Chondrocyte (in vitro differentiated cells): ENCODE measurements around the gene FAM53A. TPM values are rescaled to one million over a fixed set of nuclear protein-coding genes. Genes with fewer than 3 reads are reported as not detected.

Experiments used
- DNase-seq: peaks from one replicate; pipeline ENCODE4 v3.0.0; 2021; ENCODE audit warnings: mixed read lengths, low spot score
- H3K27ac Mint-ChIP-seq: one replicate; pipeline ENCODE4 v1.8.0; 2021; ENCODE audit warnings: mild to moderate bottlenecking, moderate library complexity, mixed read lengths; ENCODE audit not compliant: unreplicated experiment
- H3K27me3 Mint-ChIP-seq: 2 replicates; pipeline ENCODE4 v1.8.0; 2021; ENCODE audit warnings: low read depth, mixed read lengths
- H3K36me3 Mint-ChIP-seq: 2 replicates; pipeline ENCODE4 v1.8.0; 2021; ENCODE audit warnings: low read depth, mixed read lengths
- H3K4me1 Mint-ChIP-seq: 2 replicates; pipeline ENCODE4 v1.8.0; 2021; ENCODE audit warnings: low read depth, mild to moderate bottlenecking, mixed read lengths
- H3K4me3 Mint-ChIP-seq: one replicate; pipeline ENCODE4 v1.8.0; 2021; ENCODE audit warnings: mild to moderate bottlenecking, moderate library complexity, mixed read lengths; ENCODE audit not compliant: unreplicated experiment
- H3K9me3 Mint-ChIP-seq: 2 replicates; pipeline ENCODE4 v1.8.0; 2021; ENCODE audit warnings: low read depth, mixed read lengths
- total RNA-seq: library from RNA; stranded (reverse); gene quantifications from 3 replicates; pipeline ENCODE4 v1.2.1, GENCODE V29; 2021
- TF ChIP-seq, protein P1 (sequence below): fragments of 200-600 bp; sonication (generic); IDR thresholded peaks from 2 replicates; pipeline ENCODE4 v1.5.0; 2021; ENCODE audit warnings: antibody characterized with exemption, mild to moderate bottlenecking, moderate library complexity

FAM53A gene
- total RNA-seq, 1 donor from 2014 or later = 6.9 TPM

DNA sequence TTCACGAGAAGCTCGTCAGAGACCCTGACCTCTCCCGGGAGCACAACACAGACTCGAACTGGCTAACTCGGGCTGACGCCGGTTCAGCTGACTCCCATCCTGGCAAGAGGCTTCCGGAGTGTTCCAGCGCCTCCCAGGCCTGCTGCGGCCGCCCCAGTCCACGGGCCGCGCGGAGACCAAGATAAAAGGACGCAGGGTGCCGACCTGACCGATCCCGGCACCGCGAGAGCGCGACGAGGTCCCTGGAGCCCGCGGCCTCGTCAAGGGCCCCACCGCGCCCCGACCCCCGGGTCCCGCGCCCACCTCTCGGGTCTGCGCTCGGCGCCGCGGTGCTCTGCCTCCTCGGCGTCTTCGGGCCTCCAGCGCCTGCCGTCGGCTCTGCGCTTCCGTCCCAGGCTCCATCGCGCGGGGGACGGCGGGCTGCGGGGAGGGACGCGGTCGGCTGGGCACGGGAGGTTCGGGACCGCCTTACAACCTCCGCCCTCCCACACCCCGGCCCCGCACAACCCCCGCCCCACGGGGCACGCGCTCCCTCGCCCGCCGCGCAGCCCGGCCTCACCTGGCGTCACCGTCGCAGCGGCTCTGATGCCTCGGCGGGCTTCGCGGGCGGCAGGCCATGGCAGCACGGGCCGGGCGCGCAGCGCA, 27.6 kb upstream of the FAM53A start:
- TF ChIP-seq, protein P1, sequence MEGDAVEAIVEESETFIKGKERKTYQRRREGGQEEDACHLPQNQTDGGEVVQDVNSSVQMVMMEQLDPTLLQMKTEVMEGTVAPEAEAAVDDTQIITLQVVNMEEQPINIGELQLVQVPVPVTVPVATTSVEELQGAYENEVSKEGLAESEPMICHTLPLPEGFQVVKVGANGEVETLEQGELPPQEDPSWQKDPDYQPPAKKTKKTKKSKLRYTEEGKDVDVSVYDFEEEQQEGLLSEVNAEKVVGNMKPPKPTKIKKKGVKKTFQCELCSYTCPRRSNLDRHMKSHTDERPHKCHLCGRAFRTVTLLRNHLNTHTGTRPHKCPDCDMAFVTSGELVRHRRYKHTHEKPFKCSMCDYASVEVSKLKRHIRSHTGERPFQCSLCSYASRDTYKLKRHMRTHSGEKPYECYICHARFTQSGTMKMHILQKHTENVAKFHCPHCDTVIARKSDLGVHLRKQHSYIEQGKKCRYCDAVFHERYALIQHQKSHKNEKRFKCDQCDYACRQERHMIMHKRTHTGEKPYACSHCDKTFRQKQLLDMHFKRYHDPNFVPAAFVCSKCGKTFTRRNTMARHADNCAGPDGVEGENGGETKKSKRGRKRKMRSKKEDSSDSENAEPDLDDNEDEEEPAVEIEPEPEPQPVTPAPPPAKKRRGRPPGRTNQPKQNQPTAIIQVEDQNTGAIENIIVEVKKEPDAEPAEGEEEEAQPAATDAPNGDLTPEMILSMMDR = no peak
- H3K27ac Mint-ChIP-seq = peak overlapping the region; percentile 94
- peak; percentile 87 for DNase-seq
- H3K4me1 Mint-ChIP-seq = peaks cover 43% of the 10 kb centered on the region
- peaks cover 5% of the 10 kb centered on the region for H3K36me3 Mint-ChIP-seq
- no peaks in the 10 kb centered on the region for H3K9me3 Mint-ChIP-seq
- H3K4me3 Mint-ChIP-seq = peak overlapping the region; percentile 91
- H3K27me3 Mint-ChIP-seq = no peaks in the 10 kb centered on the region

DNA sequence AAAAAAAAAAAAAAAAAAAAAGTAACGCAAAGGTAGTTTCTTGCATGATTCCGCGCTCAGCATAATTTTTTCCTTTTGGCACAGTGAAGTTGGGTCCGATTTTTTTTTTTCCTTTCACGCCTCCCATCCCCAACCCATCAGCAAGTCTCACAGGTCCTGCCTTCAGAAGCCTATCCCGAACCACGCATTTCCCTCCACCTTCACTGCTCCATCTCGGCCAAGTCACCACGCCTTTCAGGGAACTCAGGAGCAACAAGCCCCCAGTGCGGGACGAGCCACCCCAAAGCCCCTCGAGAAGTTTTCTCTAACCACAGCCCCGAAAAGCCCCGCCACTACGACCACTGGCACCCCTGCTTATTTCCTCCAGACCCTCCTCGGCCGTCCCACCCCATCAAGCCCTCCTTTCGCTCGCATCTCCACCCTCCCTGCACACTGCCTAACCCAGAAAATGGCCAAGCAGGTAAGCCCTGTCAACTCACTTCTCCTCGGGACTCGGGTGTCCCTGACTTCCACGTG, 27.0 kb upstream of the FAM53A start:
- H3K4me3 Mint-ChIP-seq = peak overlapping the region; percentile 91
- H3K4me1 Mint-ChIP-seq = peaks cover 43% of the 10 kb centered on the region
- H3K27ac Mint-ChIP-seq = peak overlapping the region; percentile 94
- TF ChIP-seq, protein P1 = no peak
- H3K27me3 Mint-ChIP-seq = no peaks in the 10 kb centered on the region
- no peaks in the 10 kb centered on the region for H3K9me3 Mint-ChIP-seq
- peaks cover 8% of the 10 kb centered on the region for H3K36me3 Mint-ChIP-seq
- no peak for DNase-seq

DNA sequence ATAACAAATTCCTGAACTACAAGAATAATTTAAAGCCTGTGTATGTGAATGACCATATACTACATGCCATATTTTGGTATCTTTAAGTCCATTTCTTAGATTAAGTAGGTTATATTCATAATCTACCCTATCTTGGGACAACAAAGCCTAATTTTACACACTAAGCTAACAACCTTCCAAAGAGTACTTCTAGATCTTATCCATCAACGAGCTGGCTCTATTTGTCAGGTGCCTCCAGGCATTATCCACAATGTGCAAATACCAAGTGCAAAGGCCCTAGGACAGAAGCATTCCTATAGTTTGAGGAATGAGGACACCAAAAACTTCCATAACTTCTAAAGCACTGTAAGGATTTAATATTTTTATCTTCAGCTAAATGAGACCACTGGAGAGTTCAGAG, 24.5 kb upstream of the FAM53A start:
- Mint-ChIP-seq H3K27me3 (no peaks in the 10 kb centered on the region), H3K9me3 (no peaks in the 10 kb centered on the region), H3K4me3 (no peak overlapping the region), H3K27ac (no peak overlapping the region), H3K4me1 (peaks cover 43% of the 10 kb centered on the region), H3K36me3 (peaks cover 12% of the 10 kb centered on the region)
- TF ChIP-seq, protein P1 = no peak
- DNase-seq = no peak

DNA sequence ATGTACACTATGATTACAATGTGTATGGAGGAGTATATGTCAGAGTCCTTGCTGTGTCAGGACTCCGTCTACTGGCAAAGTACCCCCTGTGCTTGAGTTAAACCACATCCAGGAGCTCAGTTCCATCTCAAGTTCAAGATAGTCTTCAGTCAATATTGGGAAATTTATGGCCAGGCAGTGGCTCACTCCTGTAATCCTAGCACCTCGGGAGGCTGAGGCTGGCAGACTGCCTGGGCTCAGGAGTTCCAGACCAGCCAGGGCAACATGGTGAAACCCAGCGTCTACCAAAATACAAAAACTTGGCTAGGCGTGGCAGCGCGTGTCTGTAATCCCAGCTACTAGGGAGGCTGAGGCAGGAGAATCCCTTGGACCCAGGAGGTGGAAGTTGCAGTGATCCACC, 22.2 kb upstream of the FAM53A start:
- TF ChIP-seq, protein P1 = no peak
- H3K9me3 Mint-ChIP-seq = no peaks in the 10 kb centered on the region
- H3K36me3 Mint-ChIP-seq = peaks cover 18% of the 10 kb centered on the region
- H3K4me3 Mint-ChIP-seq = no peak overlapping the region
- H3K4me1 Mint-ChIP-seq = peaks cover 33% of the 10 kb centered on the region
- no peak overlapping the region for H3K27ac Mint-ChIP-seq
- no peaks in the 10 kb centered on the region for H3K27me3 Mint-ChIP-seq
- peak; percentile 39 for DNase-seq

DNA sequence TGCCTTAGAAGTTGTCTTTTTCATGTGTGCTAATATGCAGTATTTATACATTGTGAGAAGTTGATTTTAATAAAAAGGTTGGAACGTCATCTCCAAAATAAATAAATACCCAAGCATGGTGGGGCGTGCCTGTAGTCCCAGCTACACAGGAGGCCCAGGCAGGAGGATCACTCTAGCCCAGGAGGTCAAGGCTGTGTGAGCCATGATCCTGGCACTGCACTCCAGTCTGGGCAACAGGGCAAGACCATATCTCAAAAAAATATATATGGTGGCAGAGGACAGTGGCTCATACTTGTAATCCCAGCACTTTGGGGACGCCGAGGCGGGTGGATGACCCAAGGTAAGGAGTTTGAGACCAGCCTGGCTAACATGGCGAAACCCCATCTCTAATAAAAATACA, 21.6 kb upstream of the FAM53A start:
- Mint-ChIP-seq H3K4me1 (peaks cover 27% of the 10 kb centered on the region), H3K27me3 (no peaks in the 10 kb centered on the region), H3K27ac (no peak overlapping the region), H3K9me3 (no peaks in the 10 kb centered on the region), H3K4me3 (no peak overlapping the region), H3K36me3 (peaks cover 17% of the 10 kb centered on the region)
- peak; percentile 43 for DNase-seq
- TF ChIP-seq, protein P1 = no peak
